ENCODE results near the gene BABAM2. TPM values are rescaled to one million over a fixed set of nuclear protein-coding genes. Genes with fewer than 3 reads are reported as not detected.

Gene BABAM2
- total and polyA plus RNA-seq, 5 donors: 45.2 to 65.2 (median 64.0) TPM

DNA sequence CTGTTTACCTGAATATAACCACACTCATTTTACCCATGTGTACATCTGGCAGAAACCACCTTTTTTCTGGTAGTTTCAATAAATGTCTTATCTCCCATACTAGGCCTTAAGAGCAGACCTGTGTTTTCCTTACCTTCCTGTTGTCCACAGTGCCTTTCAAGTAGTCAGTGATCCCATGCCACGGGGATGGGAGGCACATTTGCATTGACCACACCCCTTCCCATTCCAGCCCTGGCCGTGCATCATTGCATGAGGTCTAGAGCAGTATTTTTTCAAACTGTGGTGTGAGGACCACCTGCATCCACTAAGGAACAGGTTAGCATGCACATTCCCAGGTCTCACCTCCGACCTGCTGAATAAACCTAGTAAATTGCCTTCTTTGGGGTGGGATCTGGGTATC, 337.0 kb downstream of the BABAM2 start:
- H3K9me3 ChIP-seq (ENCODE audit: control insufficient read depth, low read length): no peaks in the 10 kb centered on the region
- no peak overlapping the region for H3K4me3 ChIP-seq (ENCODE audit: low read length)
- WGBS: 86% methylated on average over 3 of the region's 3 CpGs
- no peaks in the 10 kb centered on the region for H3K27me3 ChIP-seq (ENCODE audit: control insufficient read depth, insufficient read depth)
- intact Hi-C loops (cut with DNase I): no loop called here
- peaks cover 7% of the 10 kb centered on the region for H3K4me1 ChIP-seq (ENCODE audit: control insufficient read depth, insufficient read depth, low read length)
- ATAC-seq (no peak), DNase-seq (no peak)
- H3K27ac ChIP-seq (ENCODE audit: low read length): no peak overlapping the region

DNA sequence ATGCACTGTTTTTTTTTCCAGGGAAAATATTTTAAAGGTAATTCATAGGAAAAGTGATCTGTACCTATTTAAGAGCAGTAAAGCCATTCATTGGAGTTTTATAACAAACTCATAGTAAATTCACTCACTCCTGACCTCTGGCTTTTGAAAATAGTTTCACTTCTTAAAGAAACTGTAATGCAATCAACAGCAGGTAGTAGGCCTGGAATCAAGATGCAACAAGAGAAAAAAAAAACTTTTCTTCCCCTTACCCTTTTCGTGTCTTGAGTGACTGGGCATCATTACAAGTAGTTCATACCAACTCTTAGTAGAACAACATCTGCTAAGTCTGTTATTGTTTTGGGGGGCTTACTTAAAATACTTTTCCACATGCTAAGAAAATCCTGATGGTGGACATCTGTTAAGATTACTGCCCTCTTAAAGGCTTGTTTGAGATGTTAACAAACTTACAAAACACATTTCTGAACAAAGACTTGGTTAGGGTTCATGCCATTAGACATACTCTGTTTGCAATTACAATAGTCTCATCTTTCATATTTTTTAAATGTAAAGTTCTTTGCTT, 338.0 kb downstream of the BABAM2 start:
- no peak overlapping the region for H3K4me3 ChIP-seq (ENCODE audit: low read length)
- ATAC-seq (no peak), DNase-seq (no peak)
- no peak overlapping the region for H3K27ac ChIP-seq (ENCODE audit: low read length)
- H3K9me3 ChIP-seq (ENCODE audit: control insufficient read depth, low read length): no peaks in the 10 kb centered on the region
- peaks cover 6% of the 10 kb centered on the region for H3K4me1 ChIP-seq (ENCODE audit: control insufficient read depth, insufficient read depth, low read length)
- 70% methylated on average over 1 of the region's 1 CpG for WGBS
- H3K27me3 ChIP-seq (ENCODE audit: control insufficient read depth, insufficient read depth): no peaks in the 10 kb centered on the region
- intact Hi-C loops (cut with DNase I): no loop called here

DNA sequence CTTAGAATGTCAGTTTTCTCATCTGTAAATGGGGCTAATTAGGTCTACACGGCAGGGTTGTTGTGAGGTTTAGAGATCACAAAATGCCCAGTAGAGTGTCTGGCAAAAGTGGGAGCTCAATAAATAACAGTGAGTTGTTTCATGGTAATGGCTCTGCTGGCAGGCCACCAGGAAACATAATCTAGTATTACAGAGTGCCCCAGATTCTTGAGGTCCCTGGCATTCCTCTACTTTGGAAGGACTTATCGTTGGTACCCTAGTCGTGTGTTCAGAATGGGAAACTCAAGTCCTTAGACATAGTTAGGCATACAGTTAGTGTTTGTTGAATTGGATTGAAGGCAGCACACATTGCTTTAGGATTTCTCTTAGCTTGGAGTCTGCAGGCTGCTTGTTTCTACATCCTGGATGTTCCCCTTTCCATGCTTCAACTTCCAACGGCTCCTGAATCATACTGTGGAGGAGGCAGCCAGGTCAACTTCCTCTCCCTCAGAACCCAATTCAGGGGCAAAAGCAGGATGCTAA, 340.6 kb downstream of the BABAM2 start:
- DNase-seq: no peak
- Histone ChIP-seq H3K4me1 (ENCODE audit: control insufficient read depth, insufficient read depth, low read length) (peaks cover 6% of the 10 kb centered on the region), H3K27ac (ENCODE audit: low read length) (no peak overlapping the region), H3K27me3 (ENCODE audit: control insufficient read depth, insufficient read depth) (no peaks in the 10 kb centered on the region), H3K4me3 (ENCODE audit: low read length) (no peak overlapping the region), H3K9me3 (ENCODE audit: control insufficient read depth, low read length) (no peaks in the 10 kb centered on the region)
- 54% methylated on average over 4 of the region's 4 CpGs for WGBS
- peak; percentile 31 to 49 for ATAC-seq
- intact Hi-C loops (cut with DNase I): no loop called here

DNA sequence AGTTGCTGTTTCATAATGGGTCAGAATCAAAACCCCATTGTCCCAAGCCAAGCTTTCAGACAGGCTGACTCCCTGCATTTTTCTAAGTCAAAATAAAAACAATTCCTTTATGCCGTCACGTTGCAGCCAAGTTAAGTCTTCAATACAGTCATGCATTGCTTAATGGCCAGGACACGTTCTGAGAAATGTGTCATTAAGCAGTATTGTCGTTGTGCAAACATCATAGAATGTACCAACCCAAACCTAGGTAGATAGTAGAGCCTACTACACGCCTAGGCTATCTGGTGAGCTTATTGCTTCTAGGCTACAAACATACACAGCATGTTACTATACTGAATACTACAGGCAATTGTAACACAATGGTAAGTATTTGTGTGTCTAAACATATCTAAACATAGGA, 341.8 kb downstream of the BABAM2 start:
- WGBS: 84% methylated on average over 5 of the region's 5 CpGs
- no peaks in the 10 kb centered on the region for H3K27me3 ChIP-seq (ENCODE audit: control insufficient read depth, insufficient read depth)
- no peak overlapping the region for H3K4me3 ChIP-seq (ENCODE audit: low read length)
- DNase-seq (no peak), ATAC-seq (no peak)
- peaks cover 6% of the 10 kb centered on the region for H3K4me1 ChIP-seq (ENCODE audit: control insufficient read depth, insufficient read depth, low read length)
- intact Hi-C loops (cut with DNase I): no loop called here
- no peaks in the 10 kb centered on the region for H3K9me3 ChIP-seq (ENCODE audit: control insufficient read depth, low read length)
- no peak overlapping the region for H3K27ac ChIP-seq (ENCODE audit: low read length)

DNA sequence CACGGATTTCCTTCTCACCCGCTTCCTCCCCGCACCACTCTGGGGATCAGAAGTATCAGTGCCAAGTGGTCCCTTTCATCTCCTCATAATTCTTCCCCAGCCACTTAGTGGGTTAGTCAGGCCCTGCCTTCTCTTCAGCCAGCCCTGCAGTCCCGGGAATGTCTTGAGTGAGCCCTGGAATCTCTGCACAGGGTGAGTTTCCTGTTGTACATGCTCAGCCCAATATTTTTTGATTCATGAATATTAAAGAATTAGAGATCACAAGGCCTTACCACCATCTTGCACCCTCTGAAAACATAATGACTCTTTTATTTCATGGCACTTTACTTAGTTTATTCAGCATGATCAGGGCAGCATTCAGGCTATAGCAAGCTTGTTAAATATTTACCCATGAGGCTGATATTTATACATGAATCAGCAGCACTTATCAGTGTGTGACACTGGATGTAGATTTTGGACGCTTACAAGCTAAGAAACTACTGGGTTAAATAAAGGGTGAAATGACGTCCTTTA, 342.7 kb downstream of the BABAM2 start:
- peak in 1 of 2 donors; percentile 43 for ATAC-seq
- WGBS: 63% methylated on average over 6 of the region's 6 CpGs
- intact Hi-C loops (cut with DNase I): no loop called here
- H3K27ac ChIP-seq (ENCODE audit: low read length): no peak overlapping the region
- H3K9me3 ChIP-seq (ENCODE audit: control insufficient read depth, low read length): no peaks in the 10 kb centered on the region
- no peaks in the 10 kb centered on the region for H3K27me3 ChIP-seq (ENCODE audit: control insufficient read depth, insufficient read depth)
- no peak overlapping the region for H3K4me3 ChIP-seq (ENCODE audit: low read length)
- no peak for DNase-seq
- peaks cover 6% of the 10 kb centered on the region for H3K4me1 ChIP-seq (ENCODE audit: control insufficient read depth, insufficient read depth, low read length)

DNA sequence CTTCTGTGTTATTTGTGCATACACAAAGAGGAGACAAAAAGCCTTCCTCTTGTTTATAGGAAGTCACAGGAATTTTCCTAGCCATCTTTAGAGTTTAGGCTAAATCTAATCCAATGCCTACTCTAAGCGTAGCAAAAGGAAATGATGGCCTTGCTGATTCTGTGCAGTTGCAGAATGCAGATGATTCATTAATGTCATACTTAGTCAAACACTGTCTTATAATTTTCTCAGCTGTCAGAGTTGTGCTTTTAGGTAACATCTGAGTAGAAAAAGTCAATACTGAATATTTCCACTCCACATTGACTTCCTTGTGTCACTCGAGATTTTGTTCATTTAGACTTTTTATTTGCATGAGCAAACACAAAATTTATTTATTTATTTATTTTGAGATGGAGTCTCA, 344.3 kb downstream of the BABAM2 start:
- H3K4me1 ChIP-seq (ENCODE audit: control insufficient read depth, insufficient read depth, low read length): peaks cover 8% of the 10 kb centered on the region
- no peak overlapping the region for H3K27ac ChIP-seq (ENCODE audit: low read length)
- ATAC-seq (no peak), DNase-seq (no peak)
- H3K9me3 ChIP-seq (ENCODE audit: control insufficient read depth, low read length): no peaks in the 10 kb centered on the region
- WGBS: 96% methylated on average over 2 of the region's 2 CpGs
- intact Hi-C loops (cut with DNase I): no loop called here
- no peaks in the 10 kb centered on the region for H3K27me3 ChIP-seq (ENCODE audit: control insufficient read depth, insufficient read depth)
- H3K4me3 ChIP-seq (ENCODE audit: low read length): no peak overlapping the region

DNA sequence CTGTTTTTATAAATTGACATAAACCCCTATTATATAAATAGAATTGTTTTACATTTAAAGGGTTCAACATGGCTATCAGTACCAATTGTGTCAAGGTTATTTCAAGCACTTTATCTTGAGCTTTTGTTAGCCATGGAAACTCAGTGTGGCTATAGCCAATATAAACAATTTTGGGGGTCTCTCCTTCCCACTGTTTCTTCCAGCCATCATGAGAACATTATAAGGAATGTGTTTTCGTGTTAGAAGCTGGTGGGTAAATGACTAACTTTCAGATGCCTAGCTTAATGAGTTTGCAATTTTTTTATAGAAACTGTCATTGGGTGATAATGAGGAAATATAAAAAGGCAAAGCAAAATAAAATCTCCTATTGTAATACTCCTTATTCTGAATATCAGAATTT, 348.7 kb downstream of the BABAM2 start:
- Histone ChIP-seq H3K9me3 (ENCODE audit: control insufficient read depth, low read length) (no peaks in the 10 kb centered on the region), H3K27me3 (ENCODE audit: control insufficient read depth, insufficient read depth) (no peaks in the 10 kb centered on the region), H3K4me1 (ENCODE audit: control insufficient read depth, insufficient read depth, low read length) (peaks cover 2% of the 10 kb centered on the region), H3K27ac (ENCODE audit: low read length) (no peak overlapping the region), H3K4me3 (ENCODE audit: low read length) (no peak overlapping the region)
- ATAC-seq: no peak
- intact Hi-C loops (cut with DNase I): no loop called here
- DNase-seq: no peak
- WGBS: 61% methylated on average over 1 of the region's 1 CpG

DNA sequence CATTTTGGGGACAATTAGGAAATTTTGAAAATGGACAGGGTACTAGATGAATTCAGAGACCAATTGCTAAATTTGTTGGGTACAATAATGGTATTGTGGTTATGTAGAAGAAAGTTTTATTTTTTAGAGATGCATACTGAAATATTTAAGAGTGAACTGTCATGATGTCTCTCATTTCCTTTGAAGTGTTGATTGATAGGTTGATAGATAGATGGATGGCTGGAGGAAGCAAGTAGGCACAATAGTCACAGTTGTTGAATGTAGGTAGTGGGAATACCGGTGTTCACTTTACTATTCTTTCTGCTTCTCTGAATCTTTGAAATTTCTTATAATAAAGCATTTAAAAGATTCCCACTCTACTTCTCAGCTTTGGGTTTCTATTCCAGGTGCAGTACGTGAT, 350.4 kb downstream of the BABAM2 start:
- H3K9me3 ChIP-seq (ENCODE audit: control insufficient read depth, low read length): no peaks in the 10 kb centered on the region
- no peak for ATAC-seq
- H3K27me3 ChIP-seq (ENCODE audit: control insufficient read depth, insufficient read depth): no peaks in the 10 kb centered on the region
- H3K4me3 ChIP-seq (ENCODE audit: low read length): no peak overlapping the region
- H3K4me1 ChIP-seq (ENCODE audit: control insufficient read depth, insufficient read depth, low read length): peaks cover 2% of the 10 kb centered on the region
- 100% methylated on average over 2 of the region's 2 CpGs for WGBS
- DNase-seq: no peak
- no peak overlapping the region for H3K27ac ChIP-seq (ENCODE audit: low read length)
- intact Hi-C loops (cut with DNase I): no loop called here

DNA sequence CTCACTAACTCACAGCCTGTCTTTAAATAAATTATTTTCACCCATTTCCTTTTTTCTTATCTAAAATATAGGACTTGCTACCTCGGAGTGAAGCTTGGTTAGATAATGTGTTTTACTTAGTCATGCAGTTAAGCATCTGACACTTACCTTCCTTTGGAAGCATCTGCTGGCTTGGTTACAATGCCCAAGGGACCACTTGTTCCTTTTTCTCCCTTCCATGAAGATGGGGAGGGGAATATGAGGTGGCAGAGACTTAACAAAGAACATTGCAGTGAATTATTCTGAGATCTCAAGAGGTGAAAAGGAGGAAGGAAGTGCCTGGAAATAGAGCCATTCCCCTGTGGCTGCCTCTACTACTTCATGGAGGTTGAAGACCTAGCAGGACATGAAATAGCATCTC, 356.8 kb downstream of the BABAM2 start:
- no peak for DNase-seq
- no peak for ATAC-seq
- peaks cover 6% of the 10 kb centered on the region for H3K4me1 ChIP-seq (ENCODE audit: control insufficient read depth, insufficient read depth, low read length)
- intact Hi-C loops (cut with DNase I): loop anchor here in 1 of 4 donors (5.0 kb wide), 1 partner anchor 260 kb away; no protein-coding TSS in a partner anchor
- no peak overlapping the region for H3K4me3 ChIP-seq (ENCODE audit: low read length)
- H3K27ac ChIP-seq (ENCODE audit: low read length): no peak overlapping the region
- no peaks in the 10 kb centered on the region for H3K9me3 ChIP-seq (ENCODE audit: control insufficient read depth, low read length)
- 16% methylated on average over 1 of the region's 1 CpG for WGBS
- H3K27me3 ChIP-seq (ENCODE audit: control insufficient read depth, insufficient read depth): no peaks in the 10 kb centered on the region

DNA sequence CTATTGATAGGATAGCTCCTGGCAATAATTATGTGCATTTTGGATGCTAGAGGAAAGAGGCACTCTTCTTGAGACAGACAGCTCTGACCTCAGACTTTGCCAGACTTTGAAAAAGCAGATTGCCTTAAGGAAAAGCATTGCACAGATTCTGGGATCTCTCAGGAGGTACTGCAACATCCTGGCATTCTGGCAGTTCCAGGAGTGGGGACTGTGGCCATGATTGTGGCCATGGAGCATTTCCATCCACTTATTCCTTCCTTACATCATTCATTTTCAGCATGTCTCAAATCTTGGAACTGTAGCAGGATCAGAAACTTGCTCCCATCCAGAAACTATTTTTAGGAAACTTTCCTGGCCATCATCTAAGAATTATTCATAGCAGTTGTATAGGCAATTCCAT, 357.2 kb downstream of the BABAM2 start:
- Histone ChIP-seq H3K9me3 (ENCODE audit: control insufficient read depth, low read length) (no peaks in the 10 kb centered on the region), H3K4me3 (ENCODE audit: low read length) (no peak overlapping the region), H3K27me3 (ENCODE audit: control insufficient read depth, insufficient read depth) (no peaks in the 10 kb centered on the region), H3K4me1 (ENCODE audit: control insufficient read depth, insufficient read depth, low read length) (peaks cover 6% of the 10 kb centered on the region), H3K27ac (ENCODE audit: low read length) (no peak overlapping the region)
- DNase-seq (no peak), ATAC-seq (no peak)
- intact Hi-C loops (cut with DNase I): loop anchor here in 1 of 4 donors (5.0 kb wide), 1 partner anchor 260 kb away; no protein-coding TSS in a partner anchor

DNA sequence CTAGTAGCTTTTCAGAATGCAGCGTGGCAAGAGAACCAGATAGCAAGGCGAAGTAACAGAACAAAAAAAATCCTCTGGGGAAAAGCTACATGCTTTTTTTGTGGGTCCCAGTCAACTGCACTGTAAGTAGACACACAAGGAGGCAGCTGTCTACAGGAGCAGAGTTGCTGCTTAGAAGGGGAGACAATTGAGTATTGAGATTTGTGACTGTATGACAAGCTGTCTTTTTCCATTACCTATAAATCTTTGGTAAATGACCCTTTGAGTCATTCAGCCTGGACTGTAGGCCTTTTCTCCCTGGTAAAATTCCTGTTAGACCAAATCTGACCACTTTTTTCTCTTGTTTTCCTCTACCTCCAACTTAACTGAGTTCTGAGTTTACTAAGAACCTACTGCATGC, 358.0 kb downstream of the BABAM2 start:
- WGBS: 87% methylated on average over 2 of the region's 2 CpGs
- no peaks in the 10 kb centered on the region for H3K27me3 ChIP-seq (ENCODE audit: control insufficient read depth, insufficient read depth)
- no peak overlapping the region for H3K27ac ChIP-seq (ENCODE audit: low read length)
- intact Hi-C loops (cut with DNase I): loop anchor here in 1 of 4 donors (5.0 kb wide), 1 partner anchor 261 kb away; no protein-coding TSS in a partner anchor
- no peaks in the 10 kb centered on the region for H3K9me3 ChIP-seq (ENCODE audit: control insufficient read depth, low read length)
- H3K4me3 ChIP-seq (ENCODE audit: low read length): no peak overlapping the region
- ATAC-seq (no peak), DNase-seq (no peak)
- peaks cover 6% of the 10 kb centered on the region for H3K4me1 ChIP-seq (ENCODE audit: control insufficient read depth, insufficient read depth, low read length)

DNA sequence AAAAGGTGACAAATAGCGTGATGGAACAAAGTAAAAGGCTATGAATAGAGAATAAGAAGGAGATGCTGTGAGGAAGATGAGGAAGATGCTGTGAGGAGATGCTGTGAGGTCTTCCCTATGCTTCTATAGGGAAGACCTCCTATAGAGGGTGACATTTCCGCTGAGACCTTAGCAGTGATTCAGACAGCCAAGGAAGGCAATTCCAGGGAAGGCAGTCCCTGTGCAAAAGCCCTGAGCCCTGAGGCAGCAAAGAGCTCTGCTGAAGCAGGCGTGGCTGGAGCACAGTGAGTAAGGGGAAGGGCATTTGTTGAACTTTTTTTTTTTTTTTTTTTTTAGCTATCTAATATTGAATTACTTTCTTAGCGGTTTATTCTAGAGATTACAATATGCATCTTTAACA, 359.5 kb downstream of the BABAM2 start:
- Histone ChIP-seq H3K27ac (ENCODE audit: low read length) (no peak overlapping the region), H3K27me3 (ENCODE audit: control insufficient read depth, insufficient read depth) (no peaks in the 10 kb centered on the region), H3K4me3 (ENCODE audit: low read length) (no peak overlapping the region), H3K4me1 (ENCODE audit: control insufficient read depth, insufficient read depth, low read length) (peaks cover 6% of the 10 kb centered on the region), H3K9me3 (ENCODE audit: control insufficient read depth, low read length) (no peaks in the 10 kb centered on the region)
- 96% methylated on average over 4 of the region's 4 CpGs for WGBS
- ATAC-seq (no peak), DNase-seq (no peak)
- intact Hi-C loops (cut with DNase I): no loop called here

Data from right cardiac atrium (tissue), 5 donors.